GM20000 (cell line): ENCODE results near the gene DIS3L2.
A peak's percentile ranks its signal among the peaks of the same experiment; 100 is the strongest.

Experiments used
- DNase-seq: peaks from one replicate; pipeline ENCODE4 v3.0.0; 2012; ENCODE audit warnings: low spot score
- TF ChIP-seq, protein P1 (sequence below): IDR thresholded peaks from 2 replicates; pipeline ENCODE4 v1.5.1; 2012; ENCODE audit warnings: mild to moderate bottlenecking, control low read depth; ENCODE audit errors: extremely low read depth, missing control alignments

DIS3L2 gene

DNA sequence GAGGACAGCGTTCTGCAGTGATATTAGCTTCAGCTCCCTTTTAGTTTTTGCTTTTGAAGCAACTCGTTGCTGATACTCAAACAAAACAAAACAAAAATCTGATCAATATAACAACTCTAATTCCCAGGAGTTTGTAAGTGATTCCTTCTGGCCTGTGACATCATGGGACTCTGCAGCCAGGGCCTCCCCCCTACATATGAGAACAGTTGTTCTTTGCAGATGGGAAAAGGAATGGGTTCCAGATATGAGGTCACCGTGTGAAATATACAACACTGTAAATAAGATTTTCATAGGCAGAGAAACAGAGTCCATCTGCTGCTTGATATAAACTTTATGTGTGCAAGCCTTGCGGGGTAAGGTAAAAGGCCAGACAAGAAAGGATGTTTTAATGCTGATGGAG is 56.7 kb downstream of the DIS3L2 start:
- TF ChIP-seq, protein P1, sequence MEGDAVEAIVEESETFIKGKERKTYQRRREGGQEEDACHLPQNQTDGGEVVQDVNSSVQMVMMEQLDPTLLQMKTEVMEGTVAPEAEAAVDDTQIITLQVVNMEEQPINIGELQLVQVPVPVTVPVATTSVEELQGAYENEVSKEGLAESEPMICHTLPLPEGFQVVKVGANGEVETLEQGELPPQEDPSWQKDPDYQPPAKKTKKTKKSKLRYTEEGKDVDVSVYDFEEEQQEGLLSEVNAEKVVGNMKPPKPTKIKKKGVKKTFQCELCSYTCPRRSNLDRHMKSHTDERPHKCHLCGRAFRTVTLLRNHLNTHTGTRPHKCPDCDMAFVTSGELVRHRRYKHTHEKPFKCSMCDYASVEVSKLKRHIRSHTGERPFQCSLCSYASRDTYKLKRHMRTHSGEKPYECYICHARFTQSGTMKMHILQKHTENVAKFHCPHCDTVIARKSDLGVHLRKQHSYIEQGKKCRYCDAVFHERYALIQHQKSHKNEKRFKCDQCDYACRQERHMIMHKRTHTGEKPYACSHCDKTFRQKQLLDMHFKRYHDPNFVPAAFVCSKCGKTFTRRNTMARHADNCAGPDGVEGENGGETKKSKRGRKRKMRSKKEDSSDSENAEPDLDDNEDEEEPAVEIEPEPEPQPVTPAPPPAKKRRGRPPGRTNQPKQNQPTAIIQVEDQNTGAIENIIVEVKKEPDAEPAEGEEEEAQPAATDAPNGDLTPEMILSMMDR, result no peak
- DNase-seq, result no peak

DNA sequence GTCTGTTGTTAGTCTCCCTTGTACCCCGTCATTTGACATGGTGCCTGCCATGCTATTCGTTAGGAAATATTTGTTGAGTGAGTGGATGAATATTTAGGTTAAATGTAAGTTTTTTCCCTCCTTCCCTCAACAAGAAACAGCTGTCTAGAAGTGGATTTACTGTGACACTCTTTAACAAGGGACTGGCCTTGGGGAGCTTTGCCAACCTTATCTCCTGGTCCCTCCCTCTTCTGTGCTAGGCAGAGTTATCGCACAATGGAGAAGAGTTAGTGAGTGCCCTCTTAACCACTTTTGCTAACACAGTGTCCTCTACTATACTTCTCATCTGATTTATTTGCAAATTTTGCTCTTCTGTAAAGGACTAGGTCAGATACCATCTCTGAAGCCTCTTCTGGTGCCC is 61.2 kb downstream of the DIS3L2 start:
- TF ChIP-seq, protein P1, result no peak
- DNase-seq, result no peak

DNA sequence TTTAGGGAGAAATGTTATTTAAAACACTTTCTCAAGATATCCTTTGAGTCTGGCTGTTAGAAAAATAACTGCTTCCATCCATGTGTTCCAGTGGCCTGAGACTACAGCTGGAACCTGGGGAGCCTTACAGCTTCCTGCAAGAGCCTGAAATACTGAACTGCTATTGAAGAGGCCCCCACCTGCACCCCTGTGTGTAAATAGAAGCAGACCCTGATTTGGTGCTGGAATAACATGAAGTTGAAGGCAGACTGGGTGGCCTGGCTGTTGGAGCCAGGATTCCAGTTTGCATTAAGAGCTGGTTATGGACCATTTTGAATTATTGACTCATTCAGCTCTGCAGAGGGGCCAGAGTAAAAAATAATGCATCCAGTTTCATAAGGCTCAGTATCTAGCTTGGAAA is 61.9 kb downstream of the DIS3L2 start:
- no peak for DNase-seq

DNA sequence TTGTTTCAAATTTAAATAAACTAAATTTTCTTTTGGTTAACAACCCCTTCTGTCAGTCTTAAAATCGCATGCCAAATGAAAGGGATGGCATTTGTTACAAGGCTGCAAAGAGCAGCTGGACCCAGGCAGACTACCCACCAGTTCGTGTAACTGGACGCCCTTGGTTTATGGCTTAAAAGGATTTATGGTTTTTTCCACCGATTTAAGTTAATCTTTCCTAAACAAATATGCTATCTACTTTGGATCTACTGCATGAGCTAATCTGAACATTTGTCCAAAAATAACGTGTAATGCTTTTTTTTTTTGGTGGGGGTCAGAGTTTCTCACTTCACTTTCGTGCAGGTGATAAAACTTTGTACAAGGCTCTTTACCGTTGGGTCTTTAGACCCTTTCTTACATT is 62.9 kb downstream of the DIS3L2 start:
- DNase-seq, result no peak
- TF ChIP-seq, protein P1, result no peak

More for the DNA sequence above, 61.9 kb downstream of the DIS3L2 start:
- TF ChIP-seq, protein P1, result no peak

DNA sequence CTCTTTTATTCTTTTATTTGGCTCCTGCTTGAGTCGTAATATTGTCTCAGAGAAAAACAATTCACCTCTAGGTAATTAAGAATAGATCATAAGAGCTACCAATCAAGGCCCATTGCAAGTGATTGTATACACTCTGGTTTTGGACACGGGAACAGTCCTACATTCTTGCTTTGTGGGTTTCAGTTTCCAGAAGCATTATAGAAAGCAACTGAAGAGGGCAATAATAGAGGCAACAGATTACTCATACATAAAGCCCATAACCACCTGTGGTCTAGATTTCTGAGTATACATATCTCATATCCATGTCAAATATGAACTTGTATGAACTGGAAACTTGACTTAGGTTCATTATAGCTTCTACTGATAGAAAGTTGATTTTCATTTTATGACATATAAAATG is 65.4 kb downstream of the DIS3L2 start:
- TF ChIP-seq, protein P1, result no peak

DNA sequence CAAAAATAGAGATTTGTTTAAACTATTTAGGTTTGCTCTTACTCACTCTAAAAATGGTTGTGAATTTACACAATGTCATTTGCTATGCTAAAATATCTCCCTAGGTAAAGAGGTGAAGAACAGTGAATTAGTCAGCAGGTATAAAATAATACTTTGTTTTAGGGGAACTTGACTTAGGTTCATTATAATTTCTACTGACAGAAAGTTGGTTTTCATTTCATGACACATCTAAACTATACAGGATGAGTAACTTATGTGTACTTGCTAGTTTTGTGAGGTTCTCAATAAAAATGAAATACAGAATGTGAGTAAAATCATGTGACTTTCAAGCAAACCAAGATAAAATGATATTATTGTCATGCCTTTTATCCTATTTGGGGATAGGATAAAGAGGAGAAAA is 66.0 kb downstream of the DIS3L2 start:
- TF ChIP-seq, protein P1, result no peak
- DNase-seq, result no peak

More for the DNA sequence above, 65.4 kb downstream of the DIS3L2 start:
- peak; percentile 64 for DNase-seq

DNA sequence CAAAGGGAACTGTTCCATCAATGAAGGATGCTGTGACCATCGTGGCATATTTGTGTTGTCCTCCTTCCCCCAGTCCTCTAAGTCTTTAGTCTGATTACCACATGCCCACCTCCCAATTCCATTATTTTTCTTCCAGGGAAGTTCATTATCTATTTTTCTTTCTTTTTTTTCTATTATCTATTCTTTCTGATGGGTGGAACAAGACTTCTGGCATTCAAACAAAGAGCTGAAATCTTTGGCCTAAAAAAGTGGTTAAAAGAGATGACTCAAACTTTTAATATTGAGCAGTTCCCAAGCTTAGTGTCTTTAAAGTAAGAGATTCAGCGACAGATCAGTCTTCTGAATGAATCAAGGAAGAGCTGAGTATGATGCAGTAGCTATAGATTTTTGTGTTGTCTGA is 66.6 kb downstream of the DIS3L2 start:
- TF ChIP-seq, protein P1, result no peak

DNA sequence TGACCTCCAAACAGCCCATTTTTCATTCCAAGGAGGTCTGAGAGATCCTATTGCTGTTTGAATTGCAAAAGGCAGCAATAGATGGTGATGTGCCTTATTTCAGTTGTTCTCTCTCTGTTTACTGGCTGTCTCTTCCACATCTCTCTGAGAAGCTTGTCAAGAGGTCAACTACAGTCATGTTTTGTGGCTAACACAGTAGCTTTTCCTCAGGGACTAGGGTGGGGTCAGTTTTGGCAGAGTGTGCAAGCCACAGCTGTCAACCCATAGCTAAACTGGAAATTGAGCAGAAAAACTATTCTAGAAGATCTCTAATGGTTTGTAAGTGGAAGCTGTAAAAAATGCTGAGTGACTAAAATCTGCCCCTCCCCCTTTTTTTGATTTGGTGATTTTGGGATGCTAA is 67.1 kb downstream of the DIS3L2 start:
- TF ChIP-seq, protein P1, result no peak
- DNase-seq, result no peak

More for the DNA sequence above, 66.6 kb downstream of the DIS3L2 start:
- DNase-seq, result no peak
